ENCODE results near the gene RMRP.

Gene RMRP

GRCh38 chr9:35689542-35690293 is 31.9 kb upstream of the RMRP start, which contains the start of gene TPM2:
Gene TPM2 (minus strand): TSS chr9:35689925. CDS start chr9:35689817, 108 bp downstream.
- Histone ChIP-seq H3K79me2 (ENCODE audit: insufficient read depth, low read length) (peaks cover 5% of the 10 kb centered on the region), H3K27ac (ENCODE audit: low read length) (peak within 1 kb of the TSS; percentile 82), H3K36me3 (ENCODE audit: insufficient read depth, low read length) (peaks cover 27% of the 10 kb centered on the region), H4K20me1 (ENCODE audit: insufficient read depth, low read length) (no peaks in the 10 kb centered on the region), H3K9ac (ENCODE audit: low read depth, low read length) (peak within 1 kb of the TSS; percentile 87), H3K4me1 (ENCODE audit: insufficient read depth, low read length) (peaks cover 30% of the 10 kb centered on the region), H3K27me3 (ENCODE audit: insufficient read depth, low read length, poor library complexity) (no peaks in the 10 kb centered on the region), H3K4me2 (ENCODE audit: insufficient read depth, low read length) (peak within 1 kb of the TSS; percentile 82), H3K9me3 (ENCODE audit: insufficient read depth, low read length, severe bottlenecking) (no peaks in the 10 kb centered on the region), H2AFZ (ENCODE audit: low read depth, low read length) (peak within 1 kb of the TSS; percentile 83), H3K4me3 (ENCODE audit: low read depth in 1 of 2, low read length in 2 of 2) (peak within 1 kb of the TSS; percentile 65 to 68)
- TF ChIP-seq CTCF (IDR thresholded peaks at IDR 0.05; ENCODE audit: borderline replicate concordance, extremely low read depth, low read length, poor library complexity, severe bottlenecking) (no peak), EZH2 (IDR thresholded peaks at IDR 0.05; ENCODE audit: borderline replicate concordance, low read depth, low read length, severe bottlenecking) (no peak)
- ATAC-seq (ENCODE audit: insufficient read depth, low read depth) (no peak), DNase-seq (no peak)

- H2AFZ ChIP-seq (ENCODE audit: low read depth, low read length), result no peak overlapping the region
- TF ChIP-seq CTCF (IDR thresholded peaks at IDR 0.05; ENCODE audit: borderline replicate concordance, extremely low read depth, low read length, poor library complexity, severe bottlenecking) (no peak), EZH2 (IDR thresholded peaks at IDR 0.05; ENCODE audit: borderline replicate concordance, low read depth, low read length, severe bottlenecking) (no peak)
- peaks cover 5% of the 10 kb centered on the region for H3K79me2 ChIP-seq (ENCODE audit: insufficient read depth, low read length)
- DNase-seq (no peak), ATAC-seq (ENCODE audit: insufficient read depth, low read depth) (no peak)
- H3K4me1 ChIP-seq (ENCODE audit: insufficient read depth, low read length), result peaks cover 30% of the 10 kb centered on the region
- peak overlapping the region; percentile 82 for H3K4me2 ChIP-seq (ENCODE audit: insufficient read depth, low read length)
- H3K9me3 ChIP-seq (ENCODE audit: insufficient read depth, low read length, severe bottlenecking), result no peaks in the 10 kb centered on the region
- no peaks in the 10 kb centered on the region for H3K27me3 ChIP-seq (ENCODE audit: insufficient read depth, low read length, poor library complexity)
- no peak overlapping the region for H3K4me3 ChIP-seq (ENCODE audit: low read depth in 1 of 2, low read length in 2 of 2)
- no peak overlapping the region for H3K27ac ChIP-seq (ENCODE audit: low read length)
- no peak overlapping the region for H3K9ac ChIP-seq (ENCODE audit: low read depth, low read length)
- H3K36me3 ChIP-seq (ENCODE audit: insufficient read depth, low read length), result peaks cover 35% of the 10 kb centered on the region
- no peaks in the 10 kb centered on the region for H4K20me1 ChIP-seq (ENCODE audit: insufficient read depth, low read length)
Observed at GRCh38 chr9:35688558-35689541, 31.0 kb upstream of the RMRP start.

GRCh38 chr9:35687972-35688557 is 30.2 kb upstream of the RMRP start:
- Histone ChIP-seq H3K4me2 (ENCODE audit: insufficient read depth, low read length) (no peak overlapping the region), H3K9ac (ENCODE audit: low read depth, low read length) (no peak overlapping the region), H3K9me3 (ENCODE audit: insufficient read depth, low read length, severe bottlenecking) (no peaks in the 10 kb centered on the region), H3K4me3 (ENCODE audit: low read depth in 1 of 2, low read length in 2 of 2) (no peak overlapping the region), H3K79me2 (ENCODE audit: insufficient read depth, low read length) (peaks cover 5% of the 10 kb centered on the region), H3K27ac (ENCODE audit: low read length) (no peak overlapping the region), H3K36me3 (ENCODE audit: insufficient read depth, low read length) (peaks cover 42% of the 10 kb centered on the region), H3K27me3 (ENCODE audit: insufficient read depth, low read length, poor library complexity) (no peaks in the 10 kb centered on the region), H2AFZ (ENCODE audit: low read depth, low read length) (no peak overlapping the region), H3K4me1 (ENCODE audit: insufficient read depth, low read length) (peaks cover 30% of the 10 kb centered on the region), H4K20me1 (ENCODE audit: insufficient read depth, low read length) (no peaks in the 10 kb centered on the region)
- no peak for DNase-seq
- ATAC-seq (ENCODE audit: insufficient read depth, low read depth), result no peak
- TF ChIP-seq CTCF (IDR thresholded peaks at IDR 0.05; ENCODE audit: borderline replicate concordance, extremely low read depth, low read length, poor library complexity, severe bottlenecking), result no peak
- TF ChIP-seq EZH2 (IDR thresholded peaks at IDR 0.05; ENCODE audit: borderline replicate concordance, low read depth, low read length, severe bottlenecking), result no peak

Measured in DND-41 (cell line).